ENCODE measurements around the gene PON1.

PON1 gene

DNA sequence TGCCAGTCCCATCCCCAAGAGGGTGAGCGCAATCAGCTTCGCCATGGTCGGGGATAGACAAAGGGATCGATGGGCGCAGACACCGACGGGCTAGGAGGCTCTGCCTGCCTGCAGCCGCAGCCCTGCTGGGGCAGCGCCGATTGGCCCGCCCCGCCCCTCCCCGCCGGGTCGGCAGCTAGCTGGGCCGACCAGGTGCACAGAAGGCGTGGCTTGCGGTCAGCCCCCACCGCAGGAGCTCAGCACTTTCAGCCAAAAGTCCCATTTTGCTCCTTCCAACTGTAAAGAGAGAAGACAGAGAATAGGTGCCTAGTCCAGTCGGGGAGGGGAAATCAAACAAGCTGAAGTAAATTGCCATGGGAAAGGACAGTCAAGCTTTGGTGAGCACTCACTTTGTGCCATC lies at the start of gene PON1:
Gene PON1, minus strand, starts transcription at position 102 of the 400 bp plus-strand sequence. Its CDS starts 57 bp downstream, at position 45.
- no peak for DNase-seq (ENCODE audit: low spot score)

DNA sequence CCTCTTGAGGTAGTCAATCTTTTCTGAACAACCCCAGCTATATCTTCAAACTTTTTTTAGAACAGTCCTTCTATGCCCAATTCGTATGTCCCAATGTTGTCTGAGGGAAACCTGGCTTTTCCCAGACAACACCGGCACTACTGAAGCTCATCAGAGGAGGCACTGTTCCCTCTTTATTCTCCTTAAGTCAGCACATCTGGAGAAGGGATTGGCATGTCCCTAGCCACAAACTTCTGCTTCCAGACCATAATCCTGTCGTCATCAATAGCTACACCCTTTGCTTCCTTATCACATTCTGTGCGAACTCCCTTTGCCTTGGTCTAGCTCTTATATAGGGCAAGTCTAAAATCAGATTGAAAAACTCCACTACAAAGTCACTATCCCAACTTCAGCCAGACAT lies 49.0 kb upstream of the PON1 start:
- DNase-seq (ENCODE audit: low spot score): no peak

DNA sequence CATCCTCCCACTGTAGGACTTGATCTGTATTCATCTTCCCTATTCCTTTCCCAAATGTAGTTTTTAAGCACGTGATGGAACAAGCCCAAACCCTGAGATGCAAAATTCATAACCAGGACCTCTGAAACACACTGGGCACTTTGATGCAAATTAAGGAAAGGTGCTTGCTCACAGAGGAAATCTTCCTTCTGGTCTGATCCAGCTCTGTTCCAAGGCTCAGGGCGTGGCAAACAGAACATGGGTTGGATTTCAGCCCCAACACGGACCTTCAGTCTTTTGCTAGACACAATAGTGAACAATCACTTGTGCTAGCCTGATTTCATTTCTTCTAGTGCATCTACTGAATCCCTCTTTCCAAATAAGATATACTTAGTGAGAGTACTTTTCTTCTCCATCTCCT lies 43.9 kb upstream of the PON1 start:
- no peak for DNase-seq (ENCODE audit: low spot score)

- DNase-seq (ENCODE audit: low spot score): no peak
Measured at GRCh38 chr7:95367606-95368005, 43.3 kb upstream of the PON1 start.

- no peak for DNase-seq (ENCODE audit: low spot score)
Measured at GRCh38 chr7:95365151-95365550, 40.8 kb upstream of the PON1 start.

DNA sequence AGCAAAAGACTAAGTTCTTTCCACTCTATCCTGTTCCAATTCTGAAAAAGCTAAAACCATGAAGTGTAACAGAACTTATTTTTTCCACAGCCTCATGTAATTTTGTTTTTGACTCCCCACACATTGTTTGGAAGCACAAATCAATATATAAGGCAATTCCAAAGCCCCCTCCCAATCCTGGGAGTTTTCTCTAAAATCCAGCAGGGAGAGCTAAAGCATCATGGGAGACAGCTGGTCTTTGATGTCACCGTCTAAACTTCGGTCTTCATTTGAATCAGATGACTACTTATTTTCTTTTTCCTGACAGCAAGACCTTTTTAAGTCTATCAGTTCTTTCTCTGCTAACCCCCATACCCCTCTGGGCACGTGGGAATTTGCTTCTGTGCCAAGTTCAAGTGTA lies 33.3 kb upstream of the PON1 start:
- DNase-seq (ENCODE audit: low spot score): no peak

- no peak for DNase-seq (ENCODE audit: low spot score)
Measured at GRCh38 chr7:95342642-95343307, 18.4 kb upstream of the PON1 start.

- DNase-seq (ENCODE audit: low spot score): no peak
Measured at GRCh38 chr7:95342029-95342428, 17.7 kb upstream of the PON1 start.

DNA sequence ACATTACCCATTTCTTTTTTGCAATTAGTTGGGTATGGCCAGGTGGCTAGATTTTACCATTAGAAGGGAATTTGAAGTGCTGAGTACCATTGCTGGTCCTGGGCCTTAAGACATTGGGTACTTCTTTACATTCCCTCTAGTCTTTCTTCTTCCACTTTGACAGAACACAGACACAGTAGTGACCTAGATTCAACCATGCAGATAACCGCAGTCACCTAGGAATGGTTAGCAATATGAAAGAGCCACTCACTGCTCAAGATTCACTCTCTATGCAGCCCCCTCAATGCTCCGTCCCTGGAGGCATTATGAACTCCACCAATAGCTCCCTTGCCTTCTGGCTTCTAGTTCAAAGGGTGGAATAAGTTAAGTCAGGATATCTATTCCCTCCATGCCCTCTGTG lies 16.2 kb upstream of the PON1 start:
- no peak for DNase-seq (ENCODE audit: low spot score)

- DNase-seq (ENCODE audit: low spot score): no peak
Measured at GRCh38 chr7:95338832-95339231, 14.5 kb upstream of the PON1 start.

DNA sequence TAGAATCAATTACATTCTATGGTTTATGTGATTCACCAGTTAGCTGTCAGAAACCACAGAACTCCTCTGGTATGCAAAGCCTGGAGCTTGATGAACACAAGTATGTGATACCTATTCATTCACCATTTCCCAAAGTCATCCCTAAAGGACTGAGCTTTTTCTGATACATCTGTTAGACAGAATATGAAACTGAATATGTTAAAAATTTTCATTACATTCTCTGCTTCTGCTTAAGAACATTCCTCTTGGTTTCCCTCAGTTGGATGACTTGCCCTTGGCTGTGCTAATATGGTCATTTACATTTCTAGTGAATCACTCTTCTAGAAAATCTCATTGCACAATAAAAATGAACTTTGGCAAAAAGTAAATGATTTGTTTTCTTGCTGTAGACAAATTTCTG lies 10.8 kb upstream of the PON1 start:
- no peak for DNase-seq (ENCODE audit: low spot score)

- DNase-seq (ENCODE audit: low spot score): no peak
Measured at GRCh38 chr7:95334447-95334846, 10.1 kb upstream of the PON1 start.

GRCh38 chr7:95330961-95331337 lies 6.6 kb upstream of the PON1 start:
- DNase-seq (ENCODE audit: low spot score): no peak

DNA sequence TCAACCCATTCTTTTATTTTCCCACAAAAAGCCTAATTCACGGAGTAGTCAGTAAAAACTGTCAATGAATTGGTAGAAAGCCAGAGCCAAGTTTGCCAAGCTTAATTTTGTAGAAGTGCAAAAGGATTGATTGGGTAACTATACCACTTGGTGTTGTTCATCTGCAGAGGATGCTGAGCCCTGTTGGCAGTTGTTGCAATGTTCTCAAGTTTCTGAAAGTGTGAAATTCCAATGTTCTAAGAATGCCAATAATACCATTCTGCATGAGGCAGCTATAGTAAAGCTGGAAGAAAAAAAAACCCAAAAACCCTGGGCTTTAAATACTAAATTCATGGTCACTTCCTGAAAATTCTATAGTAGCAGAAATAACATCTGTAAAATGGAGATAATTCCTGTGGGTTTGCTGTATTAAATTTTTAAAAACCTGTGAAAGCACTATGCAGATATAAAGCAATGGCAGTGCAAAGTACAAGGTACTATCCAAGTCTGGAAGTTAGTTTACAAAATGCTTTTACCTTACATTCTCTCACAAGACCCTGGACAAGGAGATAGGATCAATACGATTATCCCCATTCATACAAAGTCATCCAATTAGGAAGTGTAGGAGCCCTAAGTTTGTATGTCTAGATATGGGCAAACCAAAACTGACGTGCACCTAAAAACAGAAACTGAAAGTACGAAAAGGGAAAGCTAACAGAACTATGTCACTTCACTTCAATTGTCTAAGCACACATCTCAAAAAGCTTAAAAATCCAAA lies 6.0 kb upstream of the PON1 start:
- peak; percentile 40 for DNase-seq (ENCODE audit: low spot score)

GRCh38 chr7:95327356-95327755 lies 3.0 kb upstream of the PON1 start:
- no peak for DNase-seq (ENCODE audit: low spot score)

DNA sequence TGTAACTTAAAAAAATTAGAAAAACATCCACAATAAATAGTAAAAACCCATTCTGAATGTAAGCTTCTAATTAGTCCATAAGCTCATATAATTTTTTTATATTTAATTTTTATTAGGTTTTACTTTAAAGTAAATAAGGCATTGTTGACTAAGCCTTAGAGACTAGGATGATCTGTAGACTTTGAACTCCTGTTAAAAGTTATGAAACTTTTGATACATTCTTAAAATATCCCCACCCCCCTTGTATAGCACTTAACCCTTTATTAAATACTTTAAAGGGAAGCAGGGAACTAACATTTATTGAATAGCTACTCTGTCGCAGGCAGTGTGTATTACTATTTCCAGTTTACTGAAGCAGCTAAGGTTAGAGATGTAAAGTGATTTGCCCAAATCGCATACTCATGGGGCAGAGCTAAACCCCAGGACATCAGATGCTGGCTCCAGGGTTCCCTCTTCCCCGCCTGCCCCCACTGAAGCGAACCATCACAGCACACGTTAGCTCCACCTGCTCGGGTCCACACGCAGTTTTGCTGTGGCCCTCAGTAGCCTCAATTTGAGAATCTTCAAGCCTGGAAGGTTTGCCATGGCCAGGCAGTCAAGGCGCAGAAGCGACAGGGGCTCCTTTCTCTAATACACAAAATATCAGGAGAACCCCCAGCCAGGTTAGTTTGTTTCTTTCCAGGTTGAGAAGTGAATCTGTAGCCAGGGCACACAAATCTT lies 762 bp downstream of the PON1 start:
- no peak for DNase-seq (ENCODE audit: low spot score)

DNA sequence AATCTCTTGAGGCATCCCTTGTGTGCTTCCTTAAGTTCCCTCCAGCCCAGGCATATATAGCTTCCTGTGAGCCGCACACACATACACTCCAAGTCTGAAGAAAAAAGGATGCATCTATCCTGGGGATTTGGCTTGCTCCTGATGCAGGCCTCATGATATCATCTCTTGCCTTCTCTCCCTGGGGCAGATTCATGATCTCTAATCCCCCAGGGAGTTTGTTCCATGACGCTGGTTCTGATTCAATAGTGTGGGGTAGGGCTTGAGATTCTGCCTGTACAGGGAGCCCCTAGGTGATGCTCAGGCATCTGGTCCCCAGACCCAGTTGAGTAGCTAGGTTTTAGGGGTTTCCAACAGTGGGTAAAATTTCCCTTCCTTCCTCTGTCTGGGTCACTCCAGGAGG lies 1.5 kb downstream of the PON1 start:
- DNase-seq (ENCODE audit: low spot score): no peak

- no peak for DNase-seq (ENCODE audit: low spot score)
Measured at GRCh38 chr7:95322396-95322795, 1.9 kb downstream of the PON1 start.

- no peak for DNase-seq (ENCODE audit: low spot score)
Measured at GRCh38 chr7:95321720-95322119, 2.6 kb downstream of the PON1 start.

DNA sequence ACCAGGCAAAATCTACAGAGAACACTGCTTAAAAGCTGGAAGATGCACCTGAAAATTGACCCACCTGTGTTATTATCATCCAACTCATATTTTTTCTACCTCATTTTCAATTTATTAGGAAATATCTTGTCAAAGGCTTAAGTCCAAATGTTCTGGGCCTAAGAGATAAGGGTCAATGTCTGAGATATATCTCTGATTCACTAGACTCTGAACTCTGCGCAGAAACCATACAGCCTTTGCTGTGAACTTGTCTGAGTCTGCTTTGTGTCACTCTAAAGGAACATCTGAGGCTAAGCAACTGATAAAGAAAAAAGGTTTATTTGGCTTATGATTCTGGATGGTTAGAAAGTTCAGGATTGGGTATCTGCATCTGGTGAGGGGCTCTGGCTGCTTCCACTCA lies 3.7 kb downstream of the PON1 start:
- no peak for DNase-seq (ENCODE audit: low spot score)

DNA sequence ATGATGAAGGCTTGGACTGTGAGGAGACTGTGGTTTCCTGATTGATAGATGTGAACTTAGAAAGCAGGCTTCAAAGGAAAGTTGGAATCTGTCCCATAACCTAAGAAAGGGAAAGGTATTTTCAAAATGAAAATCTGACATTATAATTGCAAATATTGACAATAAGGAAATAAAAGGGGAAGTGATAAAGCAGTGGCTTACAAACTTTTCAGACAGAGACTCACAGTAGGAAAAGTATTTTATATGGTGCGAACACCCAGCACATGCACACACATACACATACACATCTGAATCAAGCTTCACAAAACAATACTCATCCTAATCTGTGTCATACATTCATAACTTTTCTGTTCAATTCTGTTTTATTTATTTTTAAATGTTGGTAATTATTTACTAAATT lies 4.8 kb downstream of the PON1 start:
- no peak for DNase-seq (ENCODE audit: low spot score)

GRCh38 chr7:95318501-95319100 lies 5.7 kb downstream of the PON1 start:
- DNase-seq (ENCODE audit: low spot score): no peak

DNA sequence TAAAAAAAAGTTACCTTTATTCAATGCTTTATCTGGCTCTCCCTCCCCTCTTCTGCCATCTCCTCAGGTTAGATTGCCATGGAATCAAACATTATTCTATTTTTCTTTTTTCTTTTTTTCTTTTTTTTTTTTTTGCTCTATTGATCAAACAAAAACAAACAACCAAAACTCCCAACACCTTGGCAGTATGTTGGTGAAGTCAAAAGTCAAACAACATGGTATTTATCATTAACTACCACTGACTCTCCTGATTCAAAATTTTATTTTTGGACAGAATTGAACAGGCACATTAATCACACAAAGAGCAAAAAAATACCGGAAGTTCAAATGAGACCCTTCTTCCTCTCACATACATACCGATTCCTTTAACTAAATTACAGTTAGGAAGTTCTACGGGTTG lies 6.4 kb downstream of the PON1 start:
- no peak for DNase-seq (ENCODE audit: low spot score)

All from CD4-positive, alpha-beta T cell treated with Interleukin-15 for 4 hours (primary cell).